A549 (cell line): ENCODE data around the gene ZNF680. TPM values are rescaled to one million over a fixed set of nuclear protein-coding genes. Genes with fewer than 3 reads are reported as not detected.

Experiments
- ATAC-seq, 2 experiments: fragments of 200-7000 bp in 1 of 2; fragments of >200 bp in 1 of 2; cut with Nextera tagmentation in 1 of 2; cut with Tn5 transposase in 1 of 2; 3 replicates each; pipeline versions ENCODE4 v1.8.0 to v1.9.1; 2018 to 2020; ENCODE audit warnings: mild to moderate bottlenecking in 1 of 2, moderate library complexity in 1 of 2
- CTCF ChIA-PET: fragments of 300-600 bp; sonication (Branson Sonifier 250); formaldehyde crosslinking; extraction: SDS; loops from one replicate; lab custom pipeline; 2021; ENCODE audit warnings: antibody characterized with exemption, inconsistent platforms; lab: Yijun Ruan, JAX
- POLR2A ChIA-PET: fragments of 350-600 bp; formaldehyde crosslinking; extraction: SDS; loops from one replicate; lab custom pipeline; 2021; ENCODE audit warnings: antibody characterized with exemption, inconsistent platforms; lab: Yijun Ruan, JAX
- DNase-seq, 2 experiments: peaks; one replicate each; pipeline versions ENCODE4 v3.0.0 to v3.0.0-alpha.2; 2011 to 2016; ENCODE audit warnings: low read depth in 1 of 2, low spot score in 1 of 2
- FAIRE-seq: peaks from 2 replicates; lab custom pipeline; 2011; peaks lifted over from hg19 to GRCh38; lab: Jason Lieb, UNC
- H3K27ac ChIP-seq, 2 experiments: fragments of >200 bp; sonication (Bioruptor Twin); formaldehyde crosslinking; 3 replicates each; pipeline ENCODE4 v1.5.1; 2016 to 2017
- H3K4me1 ChIP-seq: fragments of >200 bp; sonication (Bioruptor Twin); formaldehyde crosslinking; 3 replicates; pipeline ENCODE4 v1.6.1; 2016
- H3K4me2 ChIP-seq: fragments of >200 bp; sonication (Bioruptor Twin); formaldehyde crosslinking; 3 replicates; pipeline ENCODE4 v1.6.1; 2016
- H3K4me3 ChIP-seq: fragments of >200 bp; sonication (Bioruptor Twin); formaldehyde crosslinking; 3 replicates; pipeline ENCODE4 v1.5.1; 2016
- H3K9me3 ChIP-seq: fragments of >200 bp; sonication (Bioruptor Twin); formaldehyde crosslinking; 3 replicates; pipeline ENCODE4 v1.6.1; 2016
- BHLHE40 ChIP-seq: IDR thresholded peaks from 2 replicates; pipeline ENCODE4 v1.6.1; 2012; ENCODE audit warnings: low read depth, low read length, inconsistent platforms
- CBX8 ChIP-seq: fragments of 200-600 bp; sonication (generic); IDR thresholded peaks from 2 replicates; pipeline ENCODE4 v1.6.1; 2016
- CEBPB ChIP-seq, 2 experiments: fragments of >200 bp in 1 of 2; sonication (Bioruptor Twin) in 1 of 2; formaldehyde crosslinking in 1 of 2; IDR thresholded peaks; 2 replicates each; pipeline ENCODE4 v1.6.1; 2012 to 2016
- CHD2 ChIP-seq: fragments of 150-350 bp; IDR thresholded peaks from 2 replicates; pipeline ENCODE4 v1.6.1; 2014; ENCODE audit warnings: low read length; ENCODE audit not compliant: partially characterized antibody
- EHMT2 ChIP-seq: fragments of 200-600 bp; sonication (generic); IDR thresholded peaks from 2 replicates; pipeline ENCODE4 v1.6.1; 2016; ENCODE audit warnings: antibody characterized with exemption, low read depth, mild to moderate bottlenecking, moderate library complexity
- EP300 ChIP-seq, 2 experiments: fragments of >200 bp; sonication (Bioruptor Twin); formaldehyde crosslinking; IDR thresholded peaks; 2 replicates in 1 of 2; 3 replicates in 1 of 2; pipeline ENCODE4 v1.6.1; 2016 to 2017
- ESRRA ChIP-seq: fragments of 150-350 bp; IDR thresholded peaks from 2 replicates; pipeline ENCODE4 v1.6.1; 2014; ENCODE audit warnings: mild to moderate bottlenecking, low read length, borderline replicate concordance
- FOSB ChIP-seq: fragments of 250-450 bp; sonication (Bioruptor Pico); IDR thresholded peaks from 2 replicates; pipeline ENCODE4 v1.5.0; 2020; ENCODE audit warnings: mild to moderate bottlenecking, moderate library complexity
- FOSL2 ChIP-seq, 2 experiments: fragments of 450-650 bp in 1 of 2; fragments of >200 bp in 1 of 2; sonication (Bioruptor Twin) in 1 of 2; formaldehyde crosslinking; IDR thresholded peaks; 2 replicates each; pipeline versions ENCODE4 v1.5.0 to v1.6.1; 2016 to 2020; ENCODE audit warnings: mild to moderate bottlenecking in 1 of 2, moderate library complexity in 1 of 2
- HDAC2 ChIP-seq: fragments of 200-600 bp; sonication (generic); IDR thresholded peaks from 2 replicates; pipeline ENCODE4 v1.6.1; 2016
- HEYL ChIP-seq: fragments of 250-450 bp; sonication (Bioruptor Pico); IDR thresholded peaks from 2 replicates; pipeline ENCODE4 v1.8.0; 2021; ENCODE audit warnings: mild to moderate bottlenecking, moderate library complexity
- HOXB13 ChIP-seq: fragments of 250-450 bp; sonication (Bioruptor Pico); IDR thresholded peaks from 2 replicates; pipeline ENCODE4 v1.5.0; 2020; ENCODE audit warnings: low read depth, mild to moderate bottlenecking, moderate library complexity
- HOXB5 ChIP-seq: fragments of 250-450 bp; sonication (Bioruptor Pico); IDR thresholded peaks from 2 replicates; pipeline ENCODE4 v1.5.0; 2020; ENCODE audit warnings: mild to moderate bottlenecking, moderate library complexity
- JUNB ChIP-seq: fragments of >200 bp; sonication (Bioruptor Twin); formaldehyde crosslinking; IDR thresholded peaks from 2 replicates; pipeline ENCODE4 v1.6.1; 2016
- MAFK ChIP-seq: fragments of 450-650 bp; IDR thresholded peaks from 2 replicates; pipeline ENCODE4 v1.6.1; 2014; ENCODE audit not compliant: partially characterized antibody
- MAZ ChIP-seq: fragments of 150-350 bp; IDR thresholded peaks from 2 replicates; pipeline ENCODE4 v1.6.1; 2014; ENCODE audit warnings: antibody characterized with exemption, low read depth, low read length, borderline replicate concordance
- MYC ChIP-seq: IDR thresholded peaks from 2 replicates; pipeline ENCODE4 v1.6.1; 2012; ENCODE audit warnings: mild to moderate bottlenecking, inconsistent platforms, low read length, improper control_type of control experiment, borderline replicate concordance
- NFE2L2 ChIP-seq: fragments of 150-350 bp; conservative IDR thresholded peaks from 2 replicates; pipeline ENCODE4 v1.6.1; 2014; ENCODE audit warnings: low read length
- NPAS2 ChIP-seq: fragments of 250-450 bp; sonication (Bioruptor Pico); IDR thresholded peaks from 2 replicates; pipeline ENCODE4 v1.8.0; 2022; ENCODE audit warnings: mild to moderate bottlenecking, moderate library complexity, borderline replicate concordance
- NR3C1 ChIP-seq: fragments of >200 bp; sonication (Bioruptor Twin); formaldehyde crosslinking; IDR thresholded peaks from 3 replicates; pipeline ENCODE4 v1.6.1; 2017
- PHF8 ChIP-seq: fragments of 200-600 bp; sonication (generic); IDR thresholded peaks from 2 replicates; pipeline ENCODE4 v1.6.1; 2016; ENCODE audit warnings: low read depth, mild to moderate bottlenecking, antibody characterized with exemption, moderate library complexity, borderline replicate concordance
- POLR2A ChIP-seq: IDR thresholded peaks from 2 replicates; pipeline ENCODE4 v1.6.1; 2012; ENCODE audit warnings: mild to moderate bottlenecking, low read length
- POLR2AphosphoS2 ChIP-seq: conservative IDR thresholded peaks from 2 replicates; pipeline ENCODE4 v1.6.1; 2012; ENCODE audit warnings: low read length, improper control_type of control experiment, inconsistent platforms
- RCOR1 ChIP-seq: fragments of 150-350 bp; IDR thresholded peaks from 2 replicates; pipeline ENCODE4 v1.6.1; 2014; ENCODE audit warnings: antibody characterized with exemption, low read length, low read depth
- RFX5 ChIP-seq: fragments of 450-650 bp; IDR thresholded peaks from 2 replicates; pipeline ENCODE4 v1.7.1; 2014; ENCODE audit warnings: antibody characterized with exemption, mild to moderate bottlenecking, moderate library complexity
- SMC3 ChIP-seq: fragments of >200 bp; sonication (Bioruptor Twin); formaldehyde crosslinking; IDR thresholded peaks from 3 replicates; pipeline ENCODE4 v1.6.1; 2018; ENCODE audit warnings: inconsistent platforms
- SREBF2 ChIP-seq: fragments of 450-650 bp; IDR thresholded peaks from 2 replicates; pipeline ENCODE4 v1.6.1; 2014; ENCODE audit warnings: mild to moderate bottlenecking, moderate library complexity
- TP53 ChIP-seq: fragments of 250-450 bp; sonication (Bioruptor Pico); IDR thresholded peaks from 2 replicates; pipeline ENCODE4 v1.5.0; 2021; ENCODE audit warnings: mild to moderate bottlenecking, moderate library complexity
- ZSCAN20 ChIP-seq: fragments of 250-450 bp; sonication (Bioruptor Pico); IDR thresholded peaks from 2 replicates; pipeline ENCODE4 v1.8.0; 2022; ENCODE audit warnings: mild to moderate bottlenecking, moderate library complexity
- WGBS: methylation state at CpG from one replicate; pipeline ENCODE4 v1.1.6; 2017; ENCODE audit errors: missing lambda C conversion rate; 5-methylcytosine and 5-hydroxymethylcytosine counted together
- polyA plus RNA-seq, 4 experiments: library from polyadenylated mRNA; depleted of rRNA in 3 of 4; stranded (reverse); fragments of >200 nt; fragmentation: RNase III in 1 of 4; extraction: RNeasy Plus Mini Kit Qiagen cat#74134 plus additional on column Dnase treatment in 1 of 4; gene quantifications; 2 replicates in 3 of 4; 3 replicates in 1 of 4; pipeline ENCODE4 v1.2.3, GENCODE V29; 2011 to 2017
- TF ChIP-seq, protein P1 (sequence below): IDR thresholded peaks from 2 replicates; pipeline ENCODE4 v1.6.1; 2012
- TF ChIP-seq, protein P2 (sequence below): fragments of 250-450 bp; sonication (Bioruptor Pico); IDR thresholded peaks from 2 replicates; pipeline ENCODE4 v1.5.0; 2020; ENCODE audit warnings: low read depth, mild to moderate bottlenecking, moderate library complexity

The ZNF680 gene
- polyA plus RNA-seq, 2 of the 4 experiments (the other 2 are of a cell fraction): 4.6 to 6.6 TPM

DNA sequence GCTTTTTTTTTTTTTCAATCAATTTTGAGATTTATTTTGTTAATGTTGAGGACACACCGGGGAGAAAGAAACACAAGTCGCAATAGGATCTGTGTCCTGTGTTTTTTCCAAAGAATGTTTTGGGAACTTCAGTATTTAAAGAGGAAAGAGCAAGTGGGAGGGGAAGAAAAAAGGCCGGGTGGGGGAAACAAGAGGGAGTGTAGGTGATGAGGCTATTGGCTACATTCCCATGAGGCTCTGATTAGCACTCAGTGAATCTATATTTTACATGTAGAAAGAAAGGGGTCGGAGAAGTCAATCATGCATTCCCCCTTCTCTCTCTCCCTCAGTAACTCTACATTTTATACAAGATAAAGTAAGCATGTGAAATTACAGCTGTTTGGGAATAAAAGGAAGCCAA is 4.1 kb downstream of the ZNF680 start:
- CTCF ChIA-PET: no interaction called here
- POLR2A ChIA-PET: no interaction called here
- FAIRE-seq: no peak

DNA sequence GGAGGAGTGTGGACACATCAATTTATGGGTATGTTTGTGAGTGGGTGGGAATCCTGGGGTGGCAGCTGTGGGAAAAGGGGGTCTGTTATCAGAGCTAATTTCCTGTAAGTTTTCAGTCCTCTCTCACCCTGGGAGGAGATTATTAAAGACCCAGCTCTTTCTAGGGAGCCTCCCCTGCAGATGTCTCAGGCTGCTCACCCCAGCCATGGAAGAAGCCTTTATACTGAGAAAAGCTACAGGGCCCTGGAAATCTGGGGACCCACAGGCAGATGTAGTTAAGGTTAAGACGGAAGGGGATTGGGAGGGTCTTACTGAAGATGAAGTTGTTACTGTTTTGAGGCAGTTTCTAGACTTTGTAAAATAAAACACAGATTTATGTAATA is 4.6 kb downstream of the ZNF680 start:
- no peaks in the 10 kb centered on the region for H3K4me1 ChIP-seq
- FAIRE-seq: no peak
- TF ChIP-seq TP53 (CRISPR knock-in tag): no peak
- TF ChIP-seq, protein P1, sequence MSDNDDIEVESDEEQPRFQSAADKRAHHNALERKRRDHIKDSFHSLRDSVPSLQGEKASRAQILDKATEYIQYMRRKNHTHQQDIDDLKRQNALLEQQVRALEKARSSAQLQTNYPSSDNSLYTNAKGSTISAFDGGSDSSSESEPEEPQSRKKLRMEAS: no peak
- no peak for TF ChIP-seq PHF8
- TF ChIP-seq CHD2: no peak
- no peak for TF ChIP-seq MYC
- no peak for TF ChIP-seq NFE2L2
- TF ChIP-seq RCOR1: no peak
- TF ChIP-seq HEYL (CRISPR knock-in tag): no peak
- TF ChIP-seq NPAS2 (CRISPR knock-in tag): no peak
- no peak for TF ChIP-seq FOSB (CRISPR knock-in tag)
- no peak for TF ChIP-seq ZSCAN20 (CRISPR knock-in tag)
- TF ChIP-seq JUNB: no peak
- TF ChIP-seq, protein P2, sequence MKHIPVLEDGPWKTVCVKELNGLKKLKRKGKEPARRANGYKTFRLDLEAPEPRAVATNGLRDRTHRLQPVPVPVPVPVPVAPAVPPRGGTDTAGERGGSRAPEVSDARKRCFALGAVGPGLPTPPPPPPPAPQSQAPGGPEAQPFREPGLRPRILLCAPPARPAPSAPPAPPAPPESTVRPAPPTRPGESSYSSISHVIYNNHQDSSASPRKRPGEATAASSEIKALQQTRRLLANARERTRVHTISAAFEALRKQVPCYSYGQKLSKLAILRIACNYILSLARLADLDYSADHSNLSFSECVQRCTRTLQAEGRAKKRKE (CRISPR knock-in tag): no peak
- TF ChIP-seq CEBPB (IDR thresholded peaks at IDR 0.05): no peak
- no peak for TF ChIP-seq MAZ
- TF ChIP-seq EHMT2: no peak
- TF ChIP-seq HOXB5 (CRISPR knock-in tag): no peak
- no peak for TF ChIP-seq RFX5
- no peak for TF ChIP-seq FOSL2 (IDR thresholded peaks at IDR 0.05)
- TF ChIP-seq FOSL2 (CRISPR knock-in tag; IDR thresholded peaks at IDR 0.05): no peak
- no peak for TF ChIP-seq HOXB13
- TF ChIP-seq, all 56 proteins: peak for 0
- 90% methylated on average over 1 of the region's 1 CpG for WGBS
- ChIA-PET POLR2A (no interaction called here), CTCF (no interaction called here)
- Histone ChIP-seq H3K9me3 (peaks cover 45% of the 10 kb centered on the region), H3K27ac (no peak overlapping the region), H3K4me2 (no peak overlapping the region), H3K4me3 (no peak overlapping the region)
- ATAC-seq (no peak), DNase-seq (no peak)

More for the DNA sequence above, 4.1 kb downstream of the ZNF680 start:
- Histone ChIP-seq H3K9me3 (peaks cover 48% of the 10 kb centered on the region), H3K27ac (peak overlapping the region in 1 of 2 experiments; percentile 45; a peak in 3 of 6 replicates), H3K4me3 (no peak overlapping the region), H3K4me2 (no peak overlapping the region), H3K4me1 (no peaks in the 10 kb centered on the region)
- TF ChIP-seq JUNB: no peak
- TF ChIP-seq FOSL2 (IDR thresholded peaks at IDR 0.05): no peak
- no peak for TF ChIP-seq FOSL2 (CRISPR knock-in tag; IDR thresholded peaks at IDR 0.05)
- TF ChIP-seq MAFK: no peak
- TF ChIP-seq HOXB5 (CRISPR knock-in tag): no peak
- no peak for TF ChIP-seq SREBF2
- TF ChIP-seq BHLHE40: no peak
- TF ChIP-seq ESRRA: no peak
- TF ChIP-seq NR3C1: no peak
- no peak for TF ChIP-seq POLR2AphosphoS2
- TF ChIP-seq HDAC2: no peak
- no peak for TF ChIP-seq SMC3
- TF ChIP-seq EP300 (IDR thresholded peaks at IDR 0.05): no peak
- TF ChIP-seq EHMT2: no peak
- TF ChIP-seq CBX8: no peak
- no peak for TF ChIP-seq ZSCAN20 (CRISPR knock-in tag)
- no peak for TF ChIP-seq POLR2A
- no peak for ATAC-seq
- no peak for DNase-seq
- 87% methylated on average over 4 of the region's 4 CpGs for WGBS
